HPDE6-E6E7 (cell line): ENCODE data around the gene HNRNPA0.

Experiments used
- DNase-seq: peaks from one replicate; pipeline ENCODE4 v3.0.0; 2011; ENCODE audit warnings: missing footprints; ENCODE audit errors: extremely low spot score

The HNRNPA0 gene

DNA sequence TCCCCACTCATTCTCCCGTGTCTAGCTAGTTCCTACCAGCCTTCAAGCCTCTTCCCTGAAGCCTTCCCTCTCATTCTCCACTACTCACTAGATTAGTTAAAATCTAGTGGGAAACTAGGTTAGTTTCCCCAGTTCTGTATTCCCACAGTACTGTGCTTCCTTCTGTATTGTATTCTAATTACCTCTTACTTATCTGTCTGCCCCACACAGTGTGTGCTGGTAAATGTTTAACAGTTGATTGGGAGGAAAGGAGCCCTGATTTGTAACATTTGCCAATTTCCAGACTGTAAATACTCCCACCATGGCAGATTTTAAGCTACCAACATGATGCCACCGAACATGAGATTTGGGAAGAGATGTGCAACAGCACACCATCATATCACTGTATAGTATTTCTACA lies 26.5 kb downstream of the HNRNPA0 start:
- DNase-seq: no peak

DNA sequence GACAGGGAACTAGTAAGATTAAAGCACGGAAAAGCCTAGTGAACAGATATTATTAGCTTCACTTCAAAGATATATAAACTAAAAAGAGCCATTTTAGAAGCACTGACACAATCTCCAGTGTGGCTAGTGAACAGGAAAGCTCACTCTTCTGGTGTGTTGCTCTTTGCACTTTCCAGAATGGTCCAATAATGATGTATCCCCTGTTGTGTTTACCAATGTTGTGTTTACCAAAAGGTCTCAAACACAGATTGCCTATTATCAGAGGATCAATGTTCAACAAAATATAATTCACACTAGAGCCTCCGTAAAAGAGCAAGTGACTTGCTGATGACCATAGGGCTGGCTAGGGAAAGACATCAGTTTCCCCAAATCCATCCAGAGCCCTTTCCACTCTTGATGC lies 29.9 kb downstream of the HNRNPA0 start:
- no peak for DNase-seq

DNA sequence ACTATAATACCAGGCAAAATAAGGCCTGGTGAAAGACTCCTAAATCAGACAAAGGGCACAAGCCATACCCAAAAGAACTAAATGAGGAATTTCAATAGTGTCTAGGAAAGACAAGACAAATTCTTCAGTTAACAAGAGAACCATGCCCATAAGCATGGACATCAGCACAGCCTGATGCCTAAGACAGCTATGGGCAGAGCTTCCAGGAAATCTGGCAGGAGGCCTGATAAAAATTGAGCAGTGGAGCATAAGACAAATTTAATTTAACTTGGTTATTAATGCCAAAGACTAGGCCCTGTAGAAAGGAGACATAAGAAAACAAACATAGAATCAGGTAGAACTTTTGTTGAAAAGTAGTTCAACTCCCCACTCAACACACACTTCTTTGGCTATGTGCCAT lies 35.6 kb downstream of the HNRNPA0 start:
- no peak for DNase-seq

DNA sequence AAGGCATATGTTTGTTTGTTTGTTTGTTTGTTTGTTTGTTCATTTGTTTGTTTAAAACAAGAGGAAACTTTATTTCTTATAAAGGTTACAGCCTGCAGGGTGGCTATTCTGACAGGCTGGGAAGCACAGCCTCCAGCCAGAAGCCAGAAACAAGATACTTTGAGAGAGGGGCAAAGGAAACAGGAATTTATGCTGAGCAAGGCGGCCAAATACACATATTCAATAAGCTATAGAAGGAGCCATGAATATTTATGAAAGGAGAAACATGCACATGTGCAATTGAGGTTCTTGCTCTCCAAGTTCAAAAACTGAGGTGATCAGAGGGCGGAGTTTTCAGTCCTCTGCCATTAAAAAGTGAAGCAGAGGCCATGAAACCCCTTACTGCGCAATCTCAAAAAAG lies 37.8 kb downstream of the HNRNPA0 start:
- DNase-seq: no peak

DNA sequence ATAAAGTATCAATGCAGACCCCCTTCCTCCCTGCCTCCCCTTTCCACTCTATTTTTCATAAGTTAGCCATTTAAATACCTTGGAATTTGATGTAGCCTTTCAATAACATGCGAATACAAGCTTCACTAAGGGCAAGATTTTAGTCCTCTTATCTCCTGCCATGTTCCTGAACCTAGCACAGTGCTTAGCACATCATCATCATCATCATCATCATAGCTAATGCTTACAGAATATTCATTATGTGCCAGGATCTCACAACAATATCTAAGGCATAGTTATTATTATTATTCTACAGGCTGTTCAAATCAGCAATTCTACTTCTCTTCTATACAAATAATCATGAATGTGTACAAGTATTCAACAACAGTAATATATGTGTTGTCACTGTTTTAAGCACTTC lies 38.7 kb downstream of the HNRNPA0 start:
- DNase-seq: no peak

DNA sequence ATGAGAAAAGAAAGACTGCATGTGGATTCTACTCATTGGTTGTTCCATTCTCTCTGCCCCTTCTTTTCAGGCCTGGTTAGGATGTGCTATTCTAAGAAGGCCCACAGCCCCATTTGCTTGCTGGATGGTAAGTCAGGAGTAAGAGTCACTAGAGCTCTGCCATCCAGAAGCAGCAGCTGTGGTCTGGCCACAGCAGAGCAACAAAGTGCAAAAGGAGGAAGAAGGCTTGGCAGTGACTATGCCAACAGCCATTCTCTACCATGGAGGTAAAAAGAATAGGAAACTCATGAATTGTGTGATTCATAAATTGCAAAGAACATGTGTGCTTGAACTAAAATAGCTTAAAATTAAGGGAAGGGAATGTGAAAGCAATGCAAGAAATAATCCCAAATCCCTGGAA lies 39.2 kb downstream of the HNRNPA0 start:
- DNase-seq: no peak

DNA sequence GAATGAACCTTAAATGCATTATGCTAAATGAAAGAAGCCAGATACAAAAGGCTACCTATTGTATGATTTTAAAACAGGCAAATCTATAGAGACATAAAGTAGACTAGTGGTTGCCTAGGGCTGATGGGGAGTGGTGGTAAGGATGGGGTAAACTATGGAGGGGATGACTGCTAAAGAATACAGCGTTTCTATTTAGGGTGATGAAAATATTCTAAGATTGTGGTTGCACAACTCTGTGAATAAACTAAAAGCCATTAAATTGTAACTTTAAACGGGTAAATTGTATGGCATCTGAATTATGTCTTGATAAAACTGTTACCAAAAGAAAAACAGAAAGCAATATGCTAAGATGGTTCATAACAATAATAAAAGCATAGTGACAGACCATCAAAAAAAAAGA lies 39.7 kb downstream of the HNRNPA0 start:
- no peak for DNase-seq

DNA sequence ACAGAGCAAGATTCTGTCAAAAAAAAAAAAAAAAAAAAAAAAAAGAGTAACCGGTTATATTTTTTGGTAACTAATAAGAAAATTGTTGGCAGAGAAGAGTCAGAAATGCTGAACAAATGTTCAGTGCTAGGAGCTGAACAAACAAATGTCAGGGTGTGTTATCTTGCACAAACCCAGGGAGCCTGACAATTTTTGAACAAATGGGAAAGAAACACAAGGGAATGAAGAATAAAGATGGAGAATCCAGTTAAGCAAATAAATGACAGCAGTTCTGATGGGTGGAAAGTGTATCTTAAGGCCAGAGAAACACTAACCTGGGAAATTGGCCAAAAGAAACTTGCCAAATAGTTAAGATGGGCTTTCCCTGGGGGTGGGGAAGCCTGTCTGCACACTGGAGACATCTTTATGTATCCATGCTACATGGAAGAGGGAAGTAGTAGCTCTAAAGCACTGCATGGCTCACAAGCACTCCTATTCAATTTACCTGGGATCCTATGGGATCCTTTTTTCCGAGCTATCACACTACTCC lies 42.0 kb downstream of the HNRNPA0 start:
- no peak for DNase-seq

DNA sequence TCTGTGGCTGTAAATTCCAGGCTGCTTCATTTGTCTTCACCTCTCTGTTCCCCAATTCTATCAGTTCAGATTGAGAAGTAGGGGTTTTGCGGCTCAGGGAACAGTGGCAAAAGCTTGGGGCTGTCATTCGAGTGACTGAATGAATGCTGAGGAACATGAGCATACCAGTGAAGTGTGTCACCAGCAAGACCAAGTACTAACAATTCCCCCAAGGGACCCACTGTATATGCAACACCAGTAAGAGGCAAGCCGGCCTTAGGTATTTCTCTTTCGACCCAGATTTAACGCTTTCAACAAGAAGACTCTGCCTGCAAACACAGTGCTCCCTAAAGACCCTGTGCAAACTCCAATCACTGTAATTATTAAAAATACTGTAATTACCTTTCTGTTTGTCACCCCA lies 44.1 kb downstream of the HNRNPA0 start:
- DNase-seq: no peak

DNA sequence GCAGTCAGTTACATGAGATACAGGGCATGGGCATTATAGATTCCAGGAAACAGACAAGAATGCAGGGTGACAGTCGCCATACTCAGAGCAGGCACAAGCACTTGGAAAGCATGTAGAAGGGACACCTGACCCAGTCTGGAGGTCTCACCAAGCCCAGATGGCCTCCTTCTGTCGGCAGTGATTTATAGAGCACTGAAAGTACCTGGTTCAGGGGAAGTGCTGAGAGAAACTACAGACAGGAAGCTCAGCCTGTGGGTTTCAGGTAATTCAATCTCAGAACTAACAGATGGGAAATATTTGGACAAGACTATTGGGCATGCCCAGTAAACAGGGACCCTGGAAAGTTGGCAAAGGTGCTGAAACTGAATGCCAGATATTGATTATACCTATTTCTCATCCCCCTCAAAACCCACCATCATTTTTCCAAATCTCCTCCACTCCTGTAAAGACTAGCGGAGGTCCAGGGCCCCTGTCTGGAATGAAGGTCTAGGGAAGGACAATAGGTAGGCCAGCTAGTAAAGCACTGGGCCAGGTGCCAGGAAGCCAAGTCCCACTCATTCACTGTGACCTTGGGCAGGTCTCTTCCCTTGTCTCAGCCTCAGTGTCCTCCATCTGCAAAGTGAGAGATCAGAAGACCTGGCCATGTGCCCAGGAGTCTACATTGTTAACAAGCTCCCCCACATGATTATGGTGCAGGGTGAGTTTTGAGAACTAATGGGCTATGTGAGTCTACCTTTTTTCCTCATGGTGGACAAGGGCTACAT lies 45.2 kb downstream of the HNRNPA0 start:
- no peak for DNase-seq

DNA sequence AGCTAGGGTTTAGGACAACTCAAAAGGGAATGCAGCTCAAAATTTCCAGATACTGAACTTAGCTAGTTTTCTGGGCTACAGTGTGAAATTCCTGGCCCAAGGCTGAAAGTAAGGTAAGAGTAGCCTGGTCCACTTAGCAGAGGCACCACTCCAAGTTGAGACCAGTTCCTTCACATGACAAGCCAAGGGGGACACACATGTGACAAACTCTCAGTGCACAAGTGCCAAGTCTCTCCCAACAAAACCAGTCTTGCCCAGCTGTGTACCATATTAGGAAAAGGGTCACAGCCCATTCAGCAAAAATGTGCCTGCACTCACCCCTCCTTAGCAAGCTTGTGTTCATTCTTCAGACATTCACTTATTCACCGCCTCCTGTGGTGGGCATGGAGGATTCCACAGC lies 46.1 kb downstream of the HNRNPA0 start:
- no peak for DNase-seq

DNA sequence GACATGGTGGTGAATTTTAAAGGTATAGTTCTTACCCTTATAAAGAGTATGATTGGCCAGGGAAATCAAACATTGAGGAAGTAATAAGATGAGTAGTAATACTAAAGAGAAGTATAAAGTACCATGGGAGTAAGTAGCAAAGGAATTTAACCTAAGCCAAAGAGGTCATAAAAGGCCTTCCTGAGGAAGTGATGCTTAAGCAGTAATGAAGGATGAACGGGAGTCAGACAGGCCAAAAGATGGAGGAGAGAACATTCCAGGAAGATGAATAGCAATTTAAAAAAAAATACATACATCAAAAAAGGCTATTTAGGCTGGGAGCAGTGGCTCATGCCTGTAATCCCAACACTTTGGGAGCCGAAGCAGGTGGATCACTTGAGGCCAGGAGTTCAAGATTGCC lies 47.3 kb downstream of the HNRNPA0 start:
- no peak for DNase-seq

DNA sequence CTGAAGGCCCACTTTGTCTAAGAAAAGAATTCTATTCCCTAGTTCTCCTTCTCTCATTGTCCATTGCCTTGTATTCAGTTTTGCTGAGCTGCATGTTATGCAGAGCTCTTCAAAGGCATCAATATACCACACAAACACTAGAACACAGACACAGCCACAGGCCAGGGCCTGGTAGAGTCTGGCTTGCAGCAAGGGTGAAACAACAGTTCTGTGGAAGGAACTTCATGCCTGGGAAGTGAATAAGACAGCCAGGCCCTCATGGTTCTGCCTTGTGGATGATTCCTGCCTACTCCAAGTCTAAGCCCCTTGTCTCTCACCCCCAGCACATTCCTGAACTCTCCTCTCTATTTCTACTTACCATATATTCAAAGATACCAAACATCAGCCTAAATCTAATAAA lies 49.1 kb downstream of the HNRNPA0 start:
- DNase-seq: no peak

DNA sequence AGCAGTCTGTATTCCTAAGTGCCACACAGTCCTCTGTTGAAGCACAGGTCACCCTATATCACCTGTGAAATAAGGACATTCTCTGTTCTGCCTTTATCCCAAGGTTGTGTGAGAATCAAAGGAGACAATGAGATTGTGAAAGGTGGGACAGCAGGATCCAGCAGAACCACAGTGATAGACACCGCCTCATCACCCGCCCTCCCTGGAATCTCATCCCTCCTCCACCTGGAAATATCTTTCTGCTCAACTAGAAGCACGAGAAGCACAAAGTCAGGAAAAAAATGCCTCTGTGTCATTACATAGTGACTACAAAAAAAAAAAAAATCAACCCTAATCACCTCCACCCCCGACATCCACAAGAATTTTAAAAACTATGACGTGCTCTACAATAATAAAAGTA lies 50.6 kb downstream of the HNRNPA0 start:
- no peak for DNase-seq

DNA sequence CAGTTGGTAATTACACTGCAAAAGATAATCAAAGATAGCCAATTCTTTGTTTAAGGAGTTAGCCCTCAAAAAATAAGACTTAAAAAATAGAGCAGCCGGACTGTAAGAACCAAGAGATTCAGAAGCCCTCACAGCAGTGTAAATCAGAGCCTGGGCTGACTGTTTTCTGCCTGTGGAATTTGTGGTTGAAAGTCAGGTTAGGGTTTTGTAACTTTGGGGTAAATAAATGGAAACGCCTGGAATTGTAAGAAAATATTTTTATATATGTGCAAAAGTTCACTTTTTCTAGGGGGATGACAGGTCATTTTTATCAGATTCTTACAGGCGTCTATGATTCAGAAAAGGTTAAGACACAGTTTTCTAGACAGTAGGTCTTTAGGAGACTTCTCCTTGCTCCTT lies 53.9 kb downstream of the HNRNPA0 start:
- DNase-seq: no peak

DNA sequence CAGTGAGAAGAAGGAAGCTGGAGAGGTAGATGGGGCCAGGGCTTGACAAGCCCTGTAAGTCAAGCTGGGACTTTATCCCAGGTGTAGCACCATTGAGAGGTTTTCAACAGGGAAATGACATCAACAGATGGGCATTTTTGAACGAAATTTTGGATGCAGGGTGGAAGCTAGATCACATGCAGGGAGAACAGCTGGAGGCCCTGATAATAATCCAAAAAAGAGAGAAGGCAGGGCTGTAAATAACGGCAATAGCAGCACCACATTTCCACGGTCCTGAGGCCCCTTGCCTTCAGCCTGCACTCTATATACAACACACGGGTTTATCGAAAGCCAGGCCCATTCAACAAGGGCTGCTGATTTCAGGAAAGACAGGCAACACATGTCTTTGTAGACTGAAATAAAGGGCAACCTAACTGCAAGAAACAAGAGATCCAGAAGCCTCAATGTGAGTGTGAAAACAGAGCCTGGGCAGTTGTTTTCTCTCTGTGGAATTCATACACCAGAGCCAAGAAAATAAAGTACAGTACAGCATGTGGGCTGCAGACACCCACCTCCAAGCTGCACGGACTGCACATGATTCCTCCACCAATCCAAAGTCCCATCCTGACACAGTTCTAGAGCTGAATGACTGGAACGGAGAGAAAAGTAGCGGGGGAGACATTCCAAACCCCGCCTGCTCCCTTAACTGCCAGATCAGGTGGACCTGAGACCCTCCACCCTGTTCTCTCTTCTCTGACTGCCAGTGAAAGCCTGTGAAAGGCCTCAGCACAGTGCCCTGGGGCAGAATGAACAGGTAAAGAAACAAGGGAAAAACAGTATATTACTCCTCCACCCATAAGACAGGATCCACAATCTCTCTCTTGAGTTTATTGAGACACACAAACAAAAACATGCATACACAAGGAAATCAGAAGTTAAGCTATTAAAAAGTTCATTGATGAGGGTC lies 54.6 kb downstream of the HNRNPA0 start:
- DNase-seq: no peak

DNA sequence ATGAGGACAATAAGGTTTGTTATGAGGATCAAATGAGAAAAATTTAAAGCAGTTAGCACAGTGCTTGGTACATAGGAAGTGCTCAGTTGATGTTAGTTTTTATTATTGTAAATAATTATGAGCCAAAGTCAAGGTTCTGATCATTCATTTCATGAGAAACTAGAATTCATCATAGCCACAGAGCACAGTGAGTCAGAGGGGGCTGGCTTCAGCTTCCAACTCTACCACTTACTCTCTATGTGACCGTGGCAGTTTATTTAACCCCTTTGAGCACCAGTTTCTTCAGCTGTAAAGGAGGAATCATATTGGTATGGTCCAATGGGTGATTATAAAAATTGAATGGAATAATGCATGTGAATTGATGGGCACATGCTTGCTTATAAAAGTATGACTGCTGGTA lies 57.7 kb downstream of the HNRNPA0 start:
- no peak for DNase-seq

DNA sequence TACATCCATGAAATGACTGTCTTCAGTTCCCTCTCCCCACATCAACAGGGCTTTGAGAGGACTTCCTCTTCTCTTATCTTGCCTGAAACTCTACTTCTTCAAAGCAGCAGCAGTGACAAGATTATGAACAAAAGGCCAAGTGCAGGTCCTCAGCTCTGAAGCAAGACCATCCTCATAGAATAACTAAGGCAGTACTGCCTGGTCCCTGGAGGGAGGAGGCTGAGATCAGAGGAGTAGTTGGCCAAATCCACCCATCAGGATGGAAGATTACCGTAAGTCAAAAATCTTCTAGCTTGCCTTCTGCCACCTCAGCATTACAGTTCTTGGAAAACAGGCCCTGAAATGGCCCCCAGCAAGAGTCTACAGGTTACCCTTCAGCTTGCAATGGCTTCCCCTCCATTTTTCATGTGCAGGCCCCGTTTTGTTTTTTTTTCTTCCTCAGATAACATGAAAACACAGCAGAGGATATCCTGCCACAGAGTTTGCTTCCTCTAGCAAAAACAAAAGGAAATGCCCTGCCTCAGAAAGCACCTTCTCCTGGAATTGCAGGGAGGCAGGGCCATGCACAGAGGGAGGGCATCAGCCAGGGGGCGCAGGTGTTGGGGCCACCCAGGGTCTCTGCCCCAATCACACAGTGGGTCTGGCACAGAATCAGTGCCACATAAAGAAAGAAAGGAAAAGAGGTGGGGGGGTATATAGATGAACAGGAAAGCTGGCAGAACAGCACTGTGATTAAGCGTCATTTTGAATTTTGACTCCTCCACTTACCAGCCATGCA lies 58.3 kb downstream of the HNRNPA0 start:
- no peak for DNase-seq
